Liver (tissue), 9 donors: ENCODE results near the gene TXNRD2. TPM values are rescaled to one million over a fixed set of nuclear protein-coding genes. Genes with fewer than 3 reads are reported as not detected.

Experiments used
- DNase-seq: peaks from one replicate; pipeline ENCODE4 v3.0.0-alpha.2; 2017; ENCODE audit warnings: low spot score
- H3K27ac ChIP-seq, 2 donors: one replicate each; pipeline ENCODE4 v1.7.0; 2013; ENCODE audit warnings: inconsistent platforms in 2 of 2, low read length in 2 of 2, control low read depth in 1 of 2, low read depth in 1 of 2, mild to moderate bottlenecking in 1 of 2
- H3K27me3 ChIP-seq, 4 donors: one replicate each; pipeline versions ENCODE4 v1.6.1 to v1.7.0; 2013; ENCODE audit warnings: low read length in 3 of 4, inconsistent platforms in 1 of 4, mild to moderate bottlenecking in 1 of 4, moderate library complexity in 1 of 4; ENCODE audit not compliant: control insufficient read depth in 4 of 4, insufficient read depth in 4 of 4
- H3K36me3 ChIP-seq, 4 donors: one replicate each; pipeline versions ENCODE4 v1.6.1 to v1.7.0; 2013; ENCODE audit warnings: low read length in 3 of 4, mild to moderate bottlenecking in 3 of 4, low read depth in 1 of 4, moderate library complexity in 1 of 4; ENCODE audit not compliant: control insufficient read depth in 4 of 4, insufficient read depth in 3 of 4
- H3K4me1 ChIP-seq, 4 donors: one replicate each; pipeline versions ENCODE4 v1.6.1 to v1.7.0; 2013; ENCODE audit warnings: low read length in 3 of 4, mild to moderate bottlenecking in 3 of 4, moderate library complexity in 1 of 4; ENCODE audit not compliant: control insufficient read depth in 4 of 4, insufficient read depth in 4 of 4
- H3K4me3 ChIP-seq, 3 donors: one replicate each; pipeline versions ENCODE4 v1.6.1 to v1.7.0; 2013; ENCODE audit warnings: low read length in 3 of 3, control low read depth in 1 of 3, low read depth in 1 of 3, mild to moderate bottlenecking in 1 of 3
- H3K9ac ChIP-seq, 2 donors: one replicate each; pipeline ENCODE4 v1.7.0; 2013; ENCODE audit warnings: low read length in 2 of 2, mild to moderate bottlenecking in 2 of 2, moderate library complexity in 2 of 2, control low read depth in 1 of 2, low read depth in 1 of 2
- H3K9me3 ChIP-seq, 4 donors: one replicate each; pipeline versions ENCODE4 v1.6.1 to v1.7.0; 2013; ENCODE audit warnings: low read length in 3 of 4; ENCODE audit not compliant: control insufficient read depth in 4 of 4
- ATF3 ChIP-seq: IDR thresholded peaks from 2 replicates; pipeline ENCODE4 v1.6.1; 2016; ENCODE audit warnings: antibody characterized with exemption
- CTCF ChIP-seq: fragments of 150-350 bp; IDR thresholded peaks from 2 replicates; pipeline ENCODE4 v1.5.1; 2017; ENCODE audit warnings: improper control_type of control experiment, low read depth, low read length; ENCODE audit not compliant: missing input control
- EGR1 ChIP-seq, 2 donors: IDR thresholded peaks; 2 replicates each; pipeline ENCODE4 v1.6.1; 2016 to 2018; ENCODE audit warnings: antibody characterized with exemption in 2 of 2, low read depth in 2 of 2
- FOXA1 ChIP-seq: IDR thresholded peaks from 2 replicates; pipeline ENCODE4 v1.6.1; 2016; ENCODE audit warnings: antibody characterized with exemption
- FOXA2 ChIP-seq: IDR thresholded peaks from 2 replicates; pipeline ENCODE4 v1.6.1; 2016; ENCODE audit warnings: antibody characterized with exemption
- GABPA ChIP-seq, 2 donors: IDR thresholded peaks in 1 of 2; conservative IDR thresholded peaks in 1 of 2; 2 replicates each; pipeline ENCODE4 v1.6.1; 2016; ENCODE audit warnings: antibody characterized with exemption in 2 of 2, mild to moderate bottlenecking in 1 of 2, moderate library complexity in 1 of 2
- HNF4A ChIP-seq, 2 donors: conservative IDR thresholded peaks; 2 replicates each; pipeline ENCODE4 v1.6.1; 2016; ENCODE audit warnings: antibody characterized with exemption in 2 of 2, mild to moderate bottlenecking in 2 of 2
- HNF4G ChIP-seq: IDR thresholded peaks from 2 replicates; pipeline ENCODE4 v1.6.1; 2016; ENCODE audit warnings: antibody characterized with exemption
- JUND ChIP-seq, 2 donors: IDR thresholded peaks; 2 replicates each; pipeline ENCODE4 v1.6.1; 2016; ENCODE audit warnings: antibody characterized with exemption in 2 of 2
- NR2F2 ChIP-seq: IDR thresholded peaks from 2 replicates; pipeline ENCODE4 v1.6.1; 2016; ENCODE audit warnings: antibody characterized with exemption
- RAD21 ChIP-seq, 2 donors: IDR thresholded peaks; 2 replicates each; pipeline ENCODE4 v1.6.1; 2016; ENCODE audit warnings: antibody characterized with exemption in 2 of 2, mild to moderate bottlenecking in 2 of 2
- REST ChIP-seq: IDR thresholded peaks from 2 replicates; pipeline ENCODE4 v1.6.1; 2016; ENCODE audit warnings: antibody characterized with exemption, mild to moderate bottlenecking
- RXRA ChIP-seq, 2 donors: IDR thresholded peaks; 2 replicates each; pipeline ENCODE4 v1.6.1; 2017 to 2018; ENCODE audit warnings: antibody characterized with exemption in 2 of 2, mild to moderate bottlenecking in 1 of 2
- SP1 ChIP-seq: IDR thresholded peaks from 2 replicates; pipeline ENCODE4 v1.6.1; 2018; ENCODE audit warnings: antibody characterized with exemption, mild to moderate bottlenecking
- YY1 ChIP-seq: IDR thresholded peaks from 2 replicates; pipeline ENCODE4 v1.6.1; 2016; ENCODE audit warnings: antibody characterized with exemption, mild to moderate bottlenecking
- ZBTB33 ChIP-seq: IDR thresholded peaks from 2 replicates; pipeline ENCODE4 v1.6.1; 2016; ENCODE audit warnings: antibody characterized with exemption
- WGBS: extraction: QIAGEN DNeasy Blood & Tissue Kit; methylation state at CpG from one replicate; pipeline ENCODE4 v1.1.7; 2013; 5-methylcytosine and 5-hydroxymethylcytosine counted together
- polyA plus RNA-seq, 2 donors: library from polyadenylated mRNA; stranded (reverse) in 1 of 2; unstranded in 1 of 2; fragments of 200-250 nt in 1 of 2; fragments of >200 nt in 1 of 2; fragmentation: Nextera tagmentation in 1 of 2; extraction: Ambion mirVana in 1 of 2; gene quantifications; one replicate each; pipeline versions ENCODE4 v1.2.1 to v1.2.3, GENCODE V29; 2013 to 2015
- total RNA-seq, 2 donors: library from RNA; depleted of rRNA; stranded (reverse); fragments of >200 nt; gene quantifications; one replicate each; pipeline ENCODE4 v1.2.3, GENCODE V29; 2014
- donor health status: healthy.
- donor health status: healthy.
- donor health status: healthy.
- donor health status: healthy.
- donor health status: healthy.

Gene TXNRD2
- total and polyA plus RNA-seq, 4 donors = 22.2 to 41.3 (median 33.6) TPM

GRCh38 chr22:19898145-19898544 lies 43.5 kb downstream of the TXNRD2 start:
- peaks cover 6 to 40% (median 16%) of the 10 kb centered on the region in 4 donors for H3K36me3 ChIP-seq

More at GRCh38 chr22:19898145-19898544, 43.5 kb downstream of the TXNRD2 start:
- Histone ChIP-seq H3K27ac (no peak overlapping the region), H3K9ac (no peak overlapping the region), H3K4me3 (no peak overlapping the region), H3K9me3 (no peaks in the 10 kb centered on the region), H3K27me3 (no peaks in the 10 kb centered on the region), H3K4me1 (peaks cover 0 to 4% (median 1%) of the 10 kb centered on the region in 4 donors)
- no peak for DNase-seq
- WGBS = 96% methylated on average over 7 of the region's 7 CpGs
- TF ChIP-seq GABPA (IDR thresholded peaks at IDR 0.05 in 1 of 2, conservative IDR thresholded peaks at IDR 0.05 in 1 of 2) (no peak), SP1 (no peak), CTCF (no peak), YY1 (no peak), RAD21 (IDR thresholded peaks at IDR 0.05) (no peak), JUND (IDR thresholded peaks at IDR 0.05) (no peak), EGR1 (IDR thresholded peaks at IDR 0.05; ENCODE audit: low read depth in 2 of 2) (no peak), REST (no peak), RXRA (IDR thresholded peaks at IDR 0.05) (no peak), NR2F2 (no peak), FOXA1 (no peak), ATF3 (no peak), FOXA2 (no peak), HNF4A (conservative IDR thresholded peaks at IDR 0.05) (no peak), ZBTB33 (no peak), HNF4G (no peak)
